ENCODE data around the gene ELF1. TPM values are rescaled to one million over a fixed set of nuclear protein-coding genes. Genes with fewer than 3 reads are reported as not detected.

The ELF1 gene
- total RNA-seq, 2 donors from 2014 or later = 72.2 to 120 TPM

DNA sequence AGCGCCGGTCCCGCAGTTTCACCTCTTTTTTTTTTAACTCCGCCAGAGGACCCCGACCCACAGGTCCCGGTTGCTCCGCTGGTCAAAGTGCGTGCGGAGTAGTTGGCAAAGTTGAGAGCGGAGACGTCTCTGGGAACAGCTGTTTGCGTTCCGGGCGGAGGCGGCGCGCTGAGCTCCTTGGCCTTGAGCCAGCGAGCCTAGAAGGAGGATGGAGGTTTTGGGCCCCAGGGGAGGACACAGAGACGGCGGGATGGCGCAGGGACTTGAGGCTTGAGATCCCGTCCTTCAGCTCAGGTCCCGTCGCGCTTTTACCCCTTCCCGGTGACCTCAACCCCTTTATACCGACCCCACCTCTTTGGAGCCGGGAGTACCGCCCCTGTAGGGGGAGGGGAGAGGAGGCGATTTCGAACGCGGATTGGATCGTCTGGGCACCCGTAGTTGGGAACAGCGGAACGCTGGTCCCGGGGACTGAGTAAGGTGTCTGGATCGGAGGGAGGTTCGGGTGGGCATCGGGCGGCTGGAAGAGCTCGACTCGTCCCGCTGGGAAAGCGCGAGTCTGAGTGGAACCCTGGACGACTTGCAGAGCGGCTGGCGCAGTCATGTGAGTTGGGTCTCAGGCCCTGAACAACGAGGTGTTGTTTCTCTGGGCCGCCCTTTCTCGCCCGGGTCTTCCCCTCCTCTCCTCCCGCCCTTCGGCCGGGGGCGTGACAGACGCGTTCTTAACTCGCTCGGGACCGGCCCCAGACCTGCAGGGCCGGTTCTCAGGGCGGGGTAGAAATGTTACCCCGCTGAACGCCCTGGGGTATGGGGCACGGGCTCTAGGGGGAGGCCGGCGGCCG lies 42.2 kb upstream of the ELF1 start, which contains the start of gene WBP4:
Gene WBP4, plus strand, starts transcription at position 435 of the 839 bp plus-strand sequence. Its CDS starts 165 bp downstream, at position 600.
- intact Hi-C loops (cut with DNase I) = no loop called here
- peak within 1 kb of the TSS; percentile 96 for H3K27ac ChIP-seq
- peaks cover 24% of the 10 kb centered on the region for H3K4me1 ChIP-seq
- peak within 1 kb of the TSS; percentile 64 for H3K4me3 ChIP-seq
- peak within 1 kb of the TSS; percentile 93 to 98 for H3K9ac ChIP-seq (ENCODE audit: low read depth in 2 of 2, low read length in 2 of 2)
- DNase-seq = peak; percentile 98
- no peaks in the 10 kb centered on the region for H3K9me3 ChIP-seq
- TF ChIP-seq, protein P1, sequence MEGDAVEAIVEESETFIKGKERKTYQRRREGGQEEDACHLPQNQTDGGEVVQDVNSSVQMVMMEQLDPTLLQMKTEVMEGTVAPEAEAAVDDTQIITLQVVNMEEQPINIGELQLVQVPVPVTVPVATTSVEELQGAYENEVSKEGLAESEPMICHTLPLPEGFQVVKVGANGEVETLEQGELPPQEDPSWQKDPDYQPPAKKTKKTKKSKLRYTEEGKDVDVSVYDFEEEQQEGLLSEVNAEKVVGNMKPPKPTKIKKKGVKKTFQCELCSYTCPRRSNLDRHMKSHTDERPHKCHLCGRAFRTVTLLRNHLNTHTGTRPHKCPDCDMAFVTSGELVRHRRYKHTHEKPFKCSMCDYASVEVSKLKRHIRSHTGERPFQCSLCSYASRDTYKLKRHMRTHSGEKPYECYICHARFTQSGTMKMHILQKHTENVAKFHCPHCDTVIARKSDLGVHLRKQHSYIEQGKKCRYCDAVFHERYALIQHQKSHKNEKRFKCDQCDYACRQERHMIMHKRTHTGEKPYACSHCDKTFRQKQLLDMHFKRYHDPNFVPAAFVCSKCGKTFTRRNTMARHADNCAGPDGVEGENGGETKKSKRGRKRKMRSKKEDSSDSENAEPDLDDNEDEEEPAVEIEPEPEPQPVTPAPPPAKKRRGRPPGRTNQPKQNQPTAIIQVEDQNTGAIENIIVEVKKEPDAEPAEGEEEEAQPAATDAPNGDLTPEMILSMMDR (IDR thresholded peaks at IDR 0.05) = no peak
- H3K27me3 ChIP-seq = no peaks in the 10 kb centered on the region
- no peaks in the 10 kb centered on the region for H3K36me3 ChIP-seq

DNA sequence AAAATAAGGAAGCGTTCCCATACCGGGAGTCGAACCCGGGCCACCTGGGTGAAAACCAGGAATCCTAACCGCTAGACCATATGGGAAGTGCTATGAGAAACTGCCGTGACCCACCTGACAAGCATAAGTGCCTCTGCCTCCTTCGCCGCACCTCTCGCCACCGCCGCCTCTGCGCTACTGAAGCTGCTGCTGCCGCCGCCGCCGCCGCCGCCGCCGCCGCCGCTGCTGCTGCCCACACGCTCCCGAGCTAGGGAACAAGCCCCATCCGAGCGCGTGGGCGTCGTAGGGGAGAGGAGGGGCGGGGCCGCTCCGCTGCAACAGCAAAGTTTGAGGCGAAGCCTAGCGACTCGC lies 41.6 kb upstream of the ELF1 start:
- peak; percentile 79 for DNase-seq
- H3K4me3 ChIP-seq = peak overlapping the region; percentile 64
- intact Hi-C loops (cut with DNase I) = no loop called here
- H3K9ac ChIP-seq (ENCODE audit: low read depth in 2 of 2, low read length in 2 of 2) = peak overlapping the region; percentile 93 to 98
- no peaks in the 10 kb centered on the region for H3K27me3 ChIP-seq
- H3K9me3 ChIP-seq = no peaks in the 10 kb centered on the region
- peaks cover 24% of the 10 kb centered on the region for H3K4me1 ChIP-seq
- H3K27ac ChIP-seq = peak overlapping the region; percentile 96
- TF ChIP-seq, protein P1 (IDR thresholded peaks at IDR 0.05) = no peak
- no peaks in the 10 kb centered on the region for H3K36me3 ChIP-seq

DNA sequence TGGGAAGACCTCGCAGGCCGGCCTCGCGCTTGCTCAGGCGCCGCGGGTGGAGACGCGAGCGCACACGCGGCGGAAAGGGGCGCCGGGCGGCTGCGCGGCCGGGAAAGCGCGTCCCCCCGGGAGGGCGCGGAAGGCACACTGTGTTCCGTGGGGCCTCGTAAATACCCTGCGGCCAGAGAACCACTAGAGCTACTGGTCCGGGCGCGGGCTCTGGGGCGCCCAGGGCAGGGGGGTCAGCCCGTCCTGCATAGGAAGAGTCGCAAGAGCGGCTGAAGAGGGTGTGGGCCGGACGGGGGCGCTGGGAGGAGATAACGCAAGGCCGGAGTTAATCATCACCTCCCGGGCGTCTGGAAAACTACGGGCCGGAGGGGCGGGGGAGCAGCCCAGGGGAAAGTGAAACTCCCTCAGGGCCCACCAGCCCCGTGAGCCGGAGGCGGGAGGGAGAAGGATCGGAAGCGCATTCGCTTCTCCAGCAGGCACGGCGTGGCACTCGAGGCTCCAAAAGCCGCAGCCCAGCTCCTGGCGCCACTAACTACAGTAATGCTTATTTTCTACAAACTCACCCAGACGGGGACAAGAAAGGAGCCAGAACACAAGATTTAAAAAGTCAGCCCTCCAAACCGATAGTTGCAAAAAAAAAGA lies 41.1 kb upstream of the ELF1 start:
- Histone ChIP-seq H3K27ac (peak overlapping the region; percentile 96), H3K9me3 (no peaks in the 10 kb centered on the region), H3K4me1 (peaks cover 27% of the 10 kb centered on the region), H3K36me3 (no peaks in the 10 kb centered on the region), H3K9ac (ENCODE audit: low read depth in 2 of 2, low read length in 2 of 2) (peak overlapping the region; percentile 93 to 98), H3K4me3 (peak overlapping the region; percentile 64), H3K27me3 (no peaks in the 10 kb centered on the region)
- DNase-seq = peak; percentile 93
- intact Hi-C loops (cut with DNase I) = no loop called here
- TF ChIP-seq, protein P1 (IDR thresholded peaks at IDR 0.05) = no peak

DNA sequence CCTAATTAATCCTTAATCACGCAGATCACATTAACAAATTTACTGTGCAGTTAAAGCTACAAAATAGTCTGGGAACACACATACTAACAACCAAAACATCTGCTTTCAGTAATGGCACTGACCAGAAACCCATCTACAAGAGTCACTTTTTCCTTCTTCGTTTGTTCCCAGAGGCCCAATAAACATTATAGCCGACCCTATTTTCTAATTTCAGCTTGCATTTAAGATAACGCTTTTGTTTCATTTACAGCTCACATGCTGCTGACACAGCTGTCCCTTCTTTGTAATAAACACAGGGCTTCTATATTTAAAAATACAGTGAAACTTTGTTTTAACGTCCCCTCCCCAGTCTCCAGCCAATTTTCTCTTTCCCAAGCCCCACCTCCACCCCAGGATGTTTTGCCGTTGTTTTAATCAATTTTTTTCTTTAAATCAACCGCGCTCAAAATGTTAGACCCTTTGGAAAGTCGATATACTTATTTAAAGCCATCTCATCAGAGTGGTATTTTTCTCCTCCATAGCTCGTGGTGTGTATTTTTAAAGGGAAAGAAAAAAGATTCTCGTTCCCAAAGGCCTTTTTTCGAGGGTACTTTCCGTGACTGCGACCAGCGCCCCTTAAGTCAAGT lies 40.5 kb upstream of the ELF1 start:
- intact Hi-C loops (cut with DNase I) = loop anchor here (10.0 kb wide), 3 partner anchors 65 to 265 kb away; no protein-coding TSS in a partner anchor
- peak overlapping the region; percentile 93 to 98 for H3K9ac ChIP-seq (ENCODE audit: low read depth in 2 of 2, low read length in 2 of 2)
- H3K4me3 ChIP-seq = peak overlapping the region; percentile 64
- TF ChIP-seq, protein P1 (IDR thresholded peaks at IDR 0.05) = no peak
- no peaks in the 10 kb centered on the region for H3K9me3 ChIP-seq
- DNase-seq = no peak
- H3K36me3 ChIP-seq = no peaks in the 10 kb centered on the region
- H3K27ac ChIP-seq = peak overlapping the region; percentile 96
- peaks cover 28% of the 10 kb centered on the region for H3K4me1 ChIP-seq
- no peaks in the 10 kb centered on the region for H3K27me3 ChIP-seq

DNA sequence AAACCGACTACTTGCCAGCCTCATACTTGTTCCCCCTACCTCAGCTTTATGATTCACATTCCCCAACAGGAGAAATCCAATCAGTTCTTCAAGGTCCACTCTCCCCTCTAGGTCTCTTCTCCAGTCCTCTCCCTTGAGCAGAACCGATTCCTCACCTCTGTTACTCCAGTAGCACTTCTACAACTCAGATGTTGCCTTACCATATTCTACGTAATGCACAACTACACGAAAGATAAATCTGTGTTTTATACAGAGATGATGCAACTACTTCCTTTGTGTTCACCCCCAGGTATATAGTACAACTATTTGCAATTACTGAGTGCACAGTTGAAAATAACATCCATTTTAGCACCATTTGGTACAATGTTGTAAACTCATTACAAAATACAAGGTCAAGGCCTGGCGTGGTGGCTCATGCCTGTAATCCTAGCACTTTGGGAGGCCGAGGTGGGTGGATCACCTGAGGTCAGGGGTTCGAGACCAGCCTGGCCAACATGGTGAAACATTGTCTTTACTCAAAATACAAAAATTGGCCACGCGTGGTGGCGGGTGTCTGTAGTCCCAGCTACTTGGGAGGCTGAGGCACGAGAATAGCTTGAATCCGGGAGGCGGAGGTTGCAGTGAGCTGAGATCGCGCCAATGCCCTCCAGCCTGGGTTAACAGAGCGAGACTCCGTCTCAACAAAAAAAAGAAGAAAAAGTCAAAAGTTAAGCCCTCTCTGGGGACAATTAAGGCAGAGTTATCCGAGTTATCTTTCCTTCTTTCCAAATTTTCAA lies 39.4 kb upstream of the ELF1 start:
- H3K9ac ChIP-seq (ENCODE audit: low read depth in 2 of 2, low read length in 2 of 2) = peak overlapping the region in 1 of 2 donors; percentile 98
- no peak overlapping the region for H3K27ac ChIP-seq
- DNase-seq = no peak

More for the DNA sequence above, 39.4 kb upstream of the ELF1 start:
- H3K4me3 ChIP-seq = peak overlapping the region; percentile 64
- TF ChIP-seq, protein P1 (IDR thresholded peaks at IDR 0.05) = no peak
- H3K4me1 ChIP-seq = peaks cover 28% of the 10 kb centered on the region
- H3K27me3 ChIP-seq = no peaks in the 10 kb centered on the region
- no peaks in the 10 kb centered on the region for H3K9me3 ChIP-seq
- intact Hi-C loops (cut with DNase I) = loop anchor here (10.0 kb wide), 3 partner anchors 64 to 264 kb away; no protein-coding TSS in a partner anchor
- no peaks in the 10 kb centered on the region for H3K36me3 ChIP-seq
